HL-60 (cell line): ENCODE measurements around the gene NYNRIN.

Experiments
- DNase-seq, 2 experiments: peaks; one replicate each; pipeline ENCODE4 v3.0.0-alpha.2; 2010 to 2020; ENCODE audit warnings: low read depth in 1 of 2, low spot score in 1 of 2
- H3K27ac ChIP-seq: fragments of 250-450 bp; sonication (Bioruptor Pico); replicated peaks from 2 replicates; pipeline ENCODE4 v1.5.1; 2020; ENCODE audit warnings: mild to moderate bottlenecking, moderate library complexity
- H3K27me3 ChIP-seq: fragments of 250-450 bp; sonication (Bioruptor Pico); 2 replicates; pipeline ENCODE4 v1.5.1; 2021; ENCODE audit warnings: mild to moderate bottlenecking, moderate library complexity; ENCODE audit not compliant: insufficient read depth, poor library complexity, severe bottlenecking
- H3K4me3 ChIP-seq: replicated peaks from 2 replicates; pipeline ENCODE4 v1.5.1; 2011; ENCODE audit warnings: mild to moderate bottlenecking, control low read depth, low read length; ENCODE audit not compliant: insufficient read depth
- CTCF ChIP-seq: IDR thresholded peaks from one replicate; pipeline ENCODE4 v1.5.1; 2011; ENCODE audit warnings: low read length, control low read depth, inconsistent platforms; ENCODE audit not compliant: insufficient read depth
- GABPA ChIP-seq: IDR thresholded peaks from 2 replicates; pipeline ENCODE4 v1.6.1; 2012; ENCODE audit warnings: low read depth
- POLR2AphosphoS5 ChIP-seq: IDR thresholded peaks from 2 replicates; pipeline ENCODE4 v1.6.1; 2012; ENCODE audit warnings: low read depth
- REST ChIP-seq: IDR thresholded peaks from 2 replicates; pipeline ENCODE4 v1.6.1; 2012; ENCODE audit warnings: low read depth; ENCODE audit not compliant: insufficient replicate concordance
- SPI1 ChIP-seq: IDR thresholded peaks from 2 replicates; pipeline ENCODE4 v1.6.1; 2012; ENCODE audit warnings: low read depth, mild to moderate bottlenecking, borderline replicate concordance

NYNRIN gene

GRCh38 chr14:24458736-24459135 lies 59.9 kb downstream of the NYNRIN start:
- no peaks in the 10 kb centered on the region for H3K27me3 ChIP-seq
- no peak for DNase-seq
- H3K4me3 ChIP-seq, result no peak overlapping the region
- no peak for TF ChIP-seq SPI1
- TF ChIP-seq REST, result no peak
- no peak for TF ChIP-seq CTCF
- no peak for TF ChIP-seq POLR2AphosphoS5
- TF ChIP-seq GABPA, result no peak
- no peak overlapping the region for H3K27ac ChIP-seq

- no peak overlapping the region for H3K27ac ChIP-seq
- no peaks in the 10 kb centered on the region for H3K27me3 ChIP-seq
- TF ChIP-seq GABPA (no peak), REST (no peak), POLR2AphosphoS5 (no peak), CTCF (no peak), SPI1 (no peak)
- H3K4me3 ChIP-seq, result no peak overlapping the region
- DNase-seq, result no peak
Observed at GRCh38 chr14:24459331-24459730, 60.5 kb downstream of the NYNRIN start.

- Histone ChIP-seq H3K27me3 (no peaks in the 10 kb centered on the region), H3K4me3 (no peak overlapping the region), H3K27ac (no peak overlapping the region)
- no peak for DNase-seq
- TF ChIP-seq REST, result no peak
- TF ChIP-seq POLR2AphosphoS5, result no peak
Observed at GRCh38 chr14:24461336-24461735, 62.5 kb downstream of the NYNRIN start.
